T follicular helper cell (primary cell): Measurements from ENCODE around the gene ZGPAT.

Source experiments
- DNase-seq: peaks from one replicate; pipeline ENCODE4 v3.0.0-alpha.2; 2020; ENCODE audit warnings: low read depth

ZGPAT gene

DNA sequence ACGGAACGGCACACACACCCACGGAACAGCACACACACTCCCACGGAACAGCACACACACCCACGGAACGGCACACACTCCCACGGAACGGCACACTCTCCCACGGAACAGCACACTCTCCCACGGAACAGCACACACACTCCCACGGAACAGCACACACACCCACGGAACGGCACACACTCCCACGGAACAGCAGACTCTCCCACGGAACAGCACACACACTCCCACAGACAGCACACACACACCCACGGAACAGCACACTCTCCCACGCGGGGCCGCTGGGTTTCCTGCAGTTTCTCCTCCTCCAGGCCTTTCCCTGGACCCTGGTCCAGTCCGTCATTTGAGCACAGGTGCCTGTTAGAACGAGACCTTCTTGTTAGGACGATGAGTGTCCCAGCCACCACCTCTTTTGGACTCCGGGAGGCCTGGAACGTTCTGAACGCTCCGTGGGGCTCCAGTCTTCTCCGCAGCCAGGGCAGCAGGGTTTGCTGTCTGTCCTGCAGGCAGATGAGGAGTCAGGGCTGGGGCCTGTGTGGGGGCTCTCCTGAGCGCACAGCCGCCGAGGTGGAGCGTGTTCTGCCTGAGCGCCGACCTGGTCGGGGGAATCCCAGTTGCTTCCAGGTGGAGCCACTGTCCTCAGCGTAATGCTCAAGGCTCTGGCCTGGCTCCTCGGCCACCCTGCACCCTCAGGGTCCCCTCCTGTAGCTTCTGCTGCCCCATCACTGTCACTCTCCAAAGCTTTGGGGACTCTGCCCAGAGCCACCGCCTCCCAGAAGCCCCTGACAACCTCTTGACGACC, 29.0 kb upstream of the ZGPAT start:
- DNase-seq, result no peak

DNA sequence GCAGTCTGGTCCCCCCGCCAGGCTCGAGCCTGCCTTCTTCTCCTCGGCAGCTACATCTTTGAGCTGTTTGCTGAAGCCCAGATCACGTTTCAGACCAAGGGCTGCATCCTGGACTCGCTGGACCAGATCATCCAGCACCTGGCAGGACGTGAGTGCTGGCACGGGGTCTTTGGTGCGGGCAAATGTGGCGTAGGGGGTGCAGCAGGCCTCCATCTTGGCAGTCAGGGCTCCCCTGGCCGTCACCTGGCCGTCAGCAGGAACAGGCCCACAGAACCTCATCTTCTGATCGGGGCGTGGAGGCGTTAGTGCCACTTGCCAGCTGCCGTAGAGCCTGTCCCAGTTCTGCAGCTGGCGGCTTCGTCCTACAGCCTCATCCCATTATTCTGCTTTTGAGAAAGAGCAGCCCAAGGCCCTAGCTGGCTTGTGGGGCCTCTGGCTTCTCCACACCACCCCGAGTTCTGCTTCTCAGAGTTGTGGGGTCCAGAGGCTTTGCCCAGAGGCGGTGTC, 28.0 kb upstream of the ZGPAT start:
- DNase-seq, result no peak

DNA sequence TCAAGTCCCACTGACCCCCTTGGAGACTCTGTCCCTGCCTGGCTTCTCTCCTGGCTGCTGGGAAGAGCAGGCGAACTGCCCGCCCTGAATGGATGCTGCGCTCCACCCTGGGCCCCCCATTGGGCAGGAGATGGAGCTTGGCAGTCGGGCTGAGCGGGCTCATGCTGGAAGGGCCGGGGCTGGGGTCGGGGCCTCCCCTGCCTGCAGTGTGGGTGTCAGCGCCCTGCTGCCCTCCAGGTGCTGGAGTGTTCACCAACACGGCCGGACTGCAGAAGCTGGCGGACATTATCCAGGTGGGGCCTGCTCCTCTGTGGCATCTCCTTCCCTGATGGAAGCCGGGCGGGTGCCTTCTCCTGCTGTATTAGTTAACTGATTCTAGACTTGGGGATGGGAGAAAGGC, 27.4 kb upstream of the ZGPAT start:
- DNase-seq, result no peak

DNA sequence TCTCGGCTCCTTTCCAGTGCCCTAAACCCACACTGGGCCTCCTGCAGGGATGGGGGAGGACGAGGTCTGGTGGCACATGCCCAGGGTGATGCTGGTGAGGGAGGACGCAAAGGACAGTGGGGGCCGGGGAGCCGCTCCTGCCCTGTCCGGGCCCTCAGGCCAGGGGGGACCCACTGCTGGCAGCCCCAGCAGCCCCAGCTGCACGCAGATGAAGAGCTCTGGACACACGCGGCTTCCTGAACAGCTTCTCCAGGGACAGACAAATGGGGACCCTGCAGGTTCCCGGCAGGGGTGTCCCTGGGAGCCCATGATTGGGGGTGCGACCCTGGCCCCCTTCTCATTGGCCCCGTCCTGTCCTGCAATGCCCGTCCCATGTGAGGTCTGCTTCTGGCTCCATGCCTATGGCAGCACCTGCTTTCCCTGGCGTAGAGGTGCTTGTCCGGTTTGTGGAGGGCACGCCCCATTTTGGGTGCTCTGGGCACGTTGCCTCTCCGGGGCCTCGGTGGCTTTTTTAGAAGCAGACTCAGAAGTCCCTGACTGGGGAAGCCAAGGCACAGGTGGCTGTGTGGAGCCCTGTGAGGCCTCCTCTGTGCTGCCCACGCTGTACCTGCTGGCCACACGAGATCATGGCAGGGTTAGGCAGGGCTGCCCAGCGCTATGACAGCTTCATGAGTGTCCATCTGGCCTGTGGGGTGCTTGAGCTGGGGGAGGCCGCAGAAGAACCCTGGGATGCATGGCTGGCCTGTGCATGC, 26.8 kb upstream of the ZGPAT start:
- DNase-seq, result no peak

DNA sequence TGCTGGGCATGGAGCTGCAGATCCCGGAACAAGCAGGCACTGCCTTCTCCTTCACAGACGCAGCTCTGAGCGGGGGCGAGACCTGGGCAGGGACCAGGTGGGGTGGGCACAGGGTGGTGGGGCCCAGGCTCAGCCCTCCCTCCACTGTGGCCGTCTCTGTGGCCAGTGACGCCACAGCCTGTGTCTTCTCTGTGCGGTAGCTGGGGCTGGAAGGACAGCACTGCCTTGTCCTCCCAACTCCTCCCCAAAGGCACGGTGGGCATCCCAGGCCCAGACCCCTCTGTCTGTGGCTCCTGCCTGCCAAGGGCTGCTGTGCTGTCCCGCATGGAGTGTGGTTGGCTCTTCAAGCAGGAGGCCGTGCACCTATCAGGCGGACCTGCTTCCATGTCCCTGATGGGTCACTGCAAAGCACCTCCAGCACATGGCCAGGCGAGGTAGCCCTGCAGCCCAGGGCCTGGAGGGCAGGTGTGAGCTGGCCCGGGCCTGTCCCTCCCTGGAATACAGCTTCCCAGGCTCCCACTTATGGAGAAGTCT, 26.2 kb upstream of the ZGPAT start:
- no peak for DNase-seq

DNA sequence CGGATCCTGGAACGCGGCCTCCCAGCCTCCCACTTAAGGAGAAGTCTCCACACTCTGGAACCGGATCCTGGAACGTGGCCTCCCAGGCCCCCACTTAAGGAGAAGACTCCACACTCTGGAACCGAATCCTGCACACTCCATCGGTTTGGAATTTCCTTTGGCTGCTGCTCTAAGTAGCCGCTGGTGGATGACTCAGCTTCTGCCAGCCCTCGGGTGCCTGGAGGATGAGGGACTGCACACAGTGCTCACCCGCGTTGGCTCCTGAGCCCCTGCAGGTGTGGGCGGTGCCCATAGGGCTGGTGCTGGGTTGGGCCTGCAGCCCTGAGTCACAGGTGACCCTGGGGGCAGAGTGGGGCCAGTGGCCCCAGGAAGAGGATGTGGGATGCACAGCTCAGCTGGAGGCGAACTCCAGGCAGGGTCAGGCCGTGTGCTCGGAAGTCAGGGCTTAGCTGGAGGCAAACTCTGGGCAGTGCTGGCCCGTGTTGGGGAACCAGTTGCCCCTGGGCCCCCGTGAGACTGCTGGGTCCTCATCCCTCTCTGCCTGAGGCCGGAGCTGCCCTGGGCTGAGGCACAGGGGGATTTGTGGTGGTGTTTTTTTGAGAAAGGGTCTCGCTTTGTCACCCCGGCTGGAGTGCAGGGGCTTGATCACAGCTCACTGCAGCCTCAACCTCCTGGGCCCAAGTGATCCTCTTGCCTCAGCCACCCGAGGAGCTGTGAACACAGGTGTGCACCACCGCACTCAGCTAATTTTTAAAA, 25.3 kb upstream of the ZGPAT start:
- DNase-seq, result no peak

DNA sequence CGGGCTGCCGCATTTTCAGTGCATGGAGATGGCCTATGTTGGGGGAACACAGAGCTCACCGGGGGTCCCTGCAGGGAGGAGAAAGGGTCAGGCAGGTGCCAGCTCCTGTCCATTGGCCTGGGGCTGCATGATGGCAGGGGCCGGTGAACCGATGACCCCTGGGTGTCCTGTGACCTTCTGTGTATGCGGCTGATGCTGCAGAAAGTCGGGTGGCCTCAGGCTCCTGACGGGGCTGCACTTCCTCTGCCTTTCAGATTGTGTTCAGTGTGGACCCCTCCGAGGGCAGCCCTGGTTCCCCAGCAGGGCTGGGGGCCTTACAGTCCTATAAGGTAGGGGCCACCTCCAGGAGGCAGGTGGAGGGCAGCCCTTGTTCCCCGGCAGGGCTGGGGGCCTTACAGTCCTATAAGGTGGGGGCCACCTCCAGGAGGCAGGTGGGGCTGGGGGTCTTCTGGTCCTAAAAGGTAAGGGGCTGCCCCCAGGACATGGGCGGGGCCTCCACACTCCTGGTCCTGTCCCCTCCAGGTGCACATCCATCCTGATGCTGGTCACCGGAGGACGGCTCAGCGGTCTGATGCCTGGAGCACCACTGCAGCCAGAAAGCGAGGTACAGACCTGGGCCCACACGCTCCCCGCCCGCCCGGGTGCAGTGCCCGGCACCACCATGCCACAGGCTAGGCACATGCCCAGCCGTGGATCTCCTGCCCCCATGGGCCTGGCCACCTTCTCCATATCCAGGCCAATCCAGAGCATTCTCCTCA, 22.4 kb upstream of the ZGPAT start:
- DNase-seq, result no peak

DNA sequence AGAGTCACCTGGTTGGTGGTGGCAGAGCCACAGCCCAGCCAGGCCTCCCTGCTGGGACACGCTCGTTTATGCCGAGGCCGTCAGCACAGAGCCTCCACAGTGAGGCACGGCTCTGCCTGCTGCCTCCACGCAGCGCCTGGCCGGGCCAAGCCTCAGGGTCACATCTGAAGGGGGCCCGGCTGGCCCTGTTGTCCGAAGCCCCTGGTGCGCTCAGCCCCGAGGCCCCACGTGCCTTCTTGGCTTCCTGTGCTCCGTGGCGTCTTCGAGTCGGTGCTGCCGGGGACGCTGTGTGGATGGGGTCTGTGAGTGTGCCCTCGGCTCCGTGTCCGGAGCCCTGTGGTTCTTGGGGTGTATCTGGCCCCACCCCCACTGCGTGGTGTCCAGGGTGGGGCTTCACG, 21.7 kb upstream of the ZGPAT start:
- DNase-seq, result no peak

DNA sequence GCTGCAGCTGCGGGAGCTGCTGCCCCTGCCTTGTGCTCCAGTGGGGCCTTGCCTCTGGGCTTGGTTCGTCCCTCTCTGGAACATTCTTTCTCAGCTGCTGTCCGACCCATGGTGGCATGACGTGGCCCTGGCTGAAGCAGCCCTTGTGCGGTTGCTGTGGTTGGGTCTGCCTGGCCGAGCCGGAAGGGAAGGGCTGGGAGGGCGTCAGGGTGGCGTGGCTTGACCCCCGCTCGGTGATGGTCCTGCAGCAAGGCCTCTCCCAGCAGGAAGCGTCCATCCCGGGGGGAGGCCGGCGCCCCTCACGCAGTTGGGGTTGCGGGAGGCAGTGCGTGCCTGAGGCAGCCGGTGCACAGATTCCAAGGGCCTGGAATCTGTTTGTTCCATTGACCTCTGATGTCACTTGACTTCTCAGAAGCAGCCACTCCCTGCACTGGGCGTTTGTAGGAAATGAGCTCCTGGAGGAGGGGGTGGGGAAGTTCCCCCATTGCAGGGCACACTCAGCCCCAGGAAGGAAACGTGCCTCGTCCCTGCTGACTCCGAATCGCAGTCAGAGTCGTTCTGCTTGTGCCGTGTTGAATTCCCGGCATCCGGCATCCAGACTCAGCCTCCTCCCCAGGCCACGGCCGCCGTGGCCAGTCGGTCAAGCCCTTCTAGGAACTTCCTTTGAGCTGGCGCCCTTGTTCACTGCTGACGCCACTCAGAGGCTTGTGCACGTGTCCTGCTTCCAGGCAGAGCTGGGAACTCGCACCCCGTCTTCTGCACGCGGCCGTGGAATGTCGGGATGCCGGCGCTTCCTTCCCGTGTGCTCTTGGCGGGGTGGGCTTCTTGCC, 21.1 kb upstream of the ZGPAT start:
- no peak for DNase-seq

DNA sequence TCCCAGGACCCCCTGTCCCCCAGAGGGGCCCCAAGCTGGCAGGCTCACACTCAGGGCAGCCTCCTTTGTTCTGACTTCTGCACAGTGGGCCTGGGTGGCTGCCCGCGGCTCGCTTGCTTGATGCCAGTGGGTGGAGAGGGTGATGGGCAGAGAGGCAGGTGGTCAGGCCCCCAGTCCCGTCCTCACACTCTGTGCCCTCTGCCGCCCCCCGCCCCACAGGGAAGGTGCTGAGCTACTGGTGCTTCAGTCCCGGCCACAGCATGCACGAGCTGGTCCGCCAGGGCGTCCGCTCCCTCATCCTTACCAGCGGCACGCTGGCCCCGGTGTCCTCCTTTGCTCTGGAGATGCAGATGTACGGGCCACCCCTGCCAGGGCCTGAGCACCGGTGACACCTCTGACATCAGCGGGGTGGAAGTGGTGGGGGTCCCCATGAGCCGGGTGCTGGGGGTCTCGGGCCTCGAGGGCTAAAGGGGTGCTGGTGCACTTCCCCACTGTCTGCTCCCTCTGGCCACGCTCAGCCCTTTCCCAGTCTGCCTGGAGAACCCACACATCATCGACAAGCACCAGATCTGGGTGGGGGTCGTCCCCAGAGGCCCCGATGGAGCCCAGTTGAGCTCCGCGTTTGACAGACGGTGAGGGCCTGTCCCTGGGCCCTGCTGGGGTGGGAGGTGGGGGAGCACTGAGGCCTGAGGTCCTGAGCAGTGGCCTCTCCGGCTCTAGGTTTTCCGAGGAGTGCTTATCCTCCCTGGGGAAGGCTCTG, 20.2 kb upstream of the ZGPAT start:
- DNase-seq, result no peak

DNA sequence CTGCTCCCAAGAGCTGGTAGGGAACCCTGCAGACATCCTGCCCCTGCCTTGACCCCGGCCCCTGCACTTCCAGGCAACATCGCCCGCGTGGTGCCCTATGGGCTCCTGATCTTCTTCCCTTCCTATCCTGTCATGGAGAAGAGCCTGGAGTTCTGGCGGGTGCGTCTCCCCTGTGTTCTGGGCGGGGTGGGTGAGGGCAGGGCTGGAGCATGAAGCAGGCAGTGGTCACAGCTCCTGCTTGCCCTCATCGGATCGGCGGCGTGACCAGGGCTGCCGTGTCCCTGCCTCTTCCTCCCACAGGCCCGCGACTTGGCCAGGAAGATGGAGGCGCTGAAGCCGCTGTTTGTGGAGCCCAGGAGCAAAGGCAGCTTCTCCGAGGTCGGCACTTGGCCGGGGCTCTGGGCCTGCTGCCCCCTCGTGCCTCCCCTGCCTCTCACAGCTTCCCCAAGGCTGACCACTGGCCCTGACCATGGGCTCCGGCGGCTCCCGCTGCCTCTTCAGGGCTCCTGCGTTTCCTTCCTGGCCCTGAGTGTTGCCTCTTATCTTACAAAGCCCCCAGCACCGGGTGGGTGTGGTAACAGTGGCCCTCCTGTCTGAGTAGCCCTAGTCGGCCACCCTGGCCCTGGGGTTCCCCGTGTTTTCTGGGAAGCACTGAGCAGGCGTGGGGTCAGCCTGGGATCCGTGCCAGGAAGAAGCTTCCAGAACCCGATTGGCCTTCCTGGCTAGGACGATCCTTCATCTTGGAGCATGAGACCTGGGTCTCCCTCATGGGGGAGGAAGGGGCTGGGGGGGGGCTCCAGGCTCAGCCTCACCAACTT, 19.4 kb upstream of the ZGPAT start:
- DNase-seq, result no peak

DNA sequence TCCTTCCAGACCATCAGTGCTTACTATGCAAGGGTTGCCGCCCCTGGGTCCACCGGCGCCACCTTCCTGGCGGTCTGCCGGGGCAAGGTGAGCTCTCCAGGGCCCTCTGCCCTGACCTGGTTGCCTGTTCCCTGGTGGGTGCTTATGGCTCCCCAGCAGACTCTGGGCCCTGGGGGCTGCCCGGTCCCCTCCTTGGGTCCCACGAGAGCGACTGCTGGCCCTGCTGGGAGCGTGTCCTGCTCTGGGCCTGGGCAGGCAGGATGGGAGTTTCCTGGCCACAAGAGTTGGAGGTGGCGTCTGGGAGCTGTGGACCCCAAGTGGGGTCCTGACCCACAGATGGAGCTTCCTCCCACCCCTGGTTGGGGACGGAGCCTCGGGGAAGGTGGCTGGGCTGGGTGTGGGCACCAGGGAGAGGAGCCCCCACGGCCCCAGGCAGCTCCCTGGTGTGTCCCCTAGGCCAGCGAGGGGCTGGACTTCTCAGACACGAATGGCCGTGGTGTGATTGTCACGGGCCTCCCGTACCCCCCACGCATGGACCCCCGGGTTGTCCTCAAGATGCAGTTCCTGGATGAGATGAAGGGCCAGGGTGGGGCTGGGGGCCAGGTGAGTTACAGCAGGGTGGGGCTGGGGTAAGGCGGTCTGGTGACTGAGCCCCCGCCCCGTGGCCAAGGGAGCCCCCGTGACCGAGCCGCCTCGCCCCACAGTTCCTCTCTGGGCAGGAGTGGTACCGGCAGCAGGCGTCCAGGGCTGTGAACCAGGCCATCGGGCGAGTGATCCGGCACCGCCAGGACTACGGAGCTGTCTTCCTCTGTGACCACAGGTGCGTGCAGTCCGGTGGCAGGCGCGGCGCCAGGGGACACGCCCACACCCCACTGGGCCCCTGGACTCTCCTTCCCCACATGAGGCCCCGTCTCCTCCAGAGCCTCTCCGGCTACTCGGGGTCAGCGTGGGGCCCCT, 18.5 kb upstream of the ZGPAT start:
- no peak for DNase-seq

DNA sequence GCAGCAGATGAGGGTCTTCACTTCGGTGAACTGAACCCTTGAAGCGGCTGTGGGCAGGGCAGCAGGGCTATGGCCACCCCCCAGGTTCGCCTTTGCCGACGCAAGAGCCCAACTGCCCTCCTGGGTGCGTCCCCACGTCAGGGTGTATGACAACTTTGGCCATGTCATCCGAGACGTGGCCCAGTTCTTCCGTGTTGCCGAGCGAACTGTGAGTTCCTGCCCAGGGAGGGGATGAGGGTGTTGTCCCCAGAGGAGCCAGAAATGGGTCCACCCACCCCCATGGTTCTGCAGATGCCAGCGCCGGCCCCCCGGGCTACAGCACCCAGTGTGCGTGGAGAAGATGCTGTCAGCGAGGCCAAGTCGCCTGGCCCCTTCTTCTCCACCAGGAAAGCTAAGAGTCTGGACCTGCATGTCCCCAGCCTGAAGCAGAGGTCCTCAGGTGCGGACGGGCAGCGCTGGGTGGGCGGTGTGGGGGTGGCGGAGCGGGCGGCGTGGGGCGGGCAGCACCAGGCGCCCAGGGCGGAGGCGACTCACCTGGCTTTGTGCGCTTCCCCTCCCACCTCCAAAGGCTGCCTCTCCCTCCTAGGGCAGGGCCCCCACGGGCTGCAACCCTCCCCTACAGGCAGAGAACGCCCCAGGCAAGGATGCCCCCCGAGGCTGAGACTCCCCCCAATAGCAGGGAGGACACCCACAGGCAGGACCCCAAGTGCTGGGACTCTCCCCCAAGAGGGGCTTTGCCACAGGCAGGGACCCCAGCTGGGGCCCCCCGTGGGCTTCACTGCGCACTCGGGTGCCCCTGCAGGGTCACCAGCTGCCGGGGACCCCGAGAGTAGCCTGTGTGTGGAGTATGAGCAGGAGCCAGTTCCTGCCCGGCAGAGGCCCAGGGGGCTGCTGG, 17.6 kb upstream of the ZGPAT start:
- DNase-seq, result no peak

DNA sequence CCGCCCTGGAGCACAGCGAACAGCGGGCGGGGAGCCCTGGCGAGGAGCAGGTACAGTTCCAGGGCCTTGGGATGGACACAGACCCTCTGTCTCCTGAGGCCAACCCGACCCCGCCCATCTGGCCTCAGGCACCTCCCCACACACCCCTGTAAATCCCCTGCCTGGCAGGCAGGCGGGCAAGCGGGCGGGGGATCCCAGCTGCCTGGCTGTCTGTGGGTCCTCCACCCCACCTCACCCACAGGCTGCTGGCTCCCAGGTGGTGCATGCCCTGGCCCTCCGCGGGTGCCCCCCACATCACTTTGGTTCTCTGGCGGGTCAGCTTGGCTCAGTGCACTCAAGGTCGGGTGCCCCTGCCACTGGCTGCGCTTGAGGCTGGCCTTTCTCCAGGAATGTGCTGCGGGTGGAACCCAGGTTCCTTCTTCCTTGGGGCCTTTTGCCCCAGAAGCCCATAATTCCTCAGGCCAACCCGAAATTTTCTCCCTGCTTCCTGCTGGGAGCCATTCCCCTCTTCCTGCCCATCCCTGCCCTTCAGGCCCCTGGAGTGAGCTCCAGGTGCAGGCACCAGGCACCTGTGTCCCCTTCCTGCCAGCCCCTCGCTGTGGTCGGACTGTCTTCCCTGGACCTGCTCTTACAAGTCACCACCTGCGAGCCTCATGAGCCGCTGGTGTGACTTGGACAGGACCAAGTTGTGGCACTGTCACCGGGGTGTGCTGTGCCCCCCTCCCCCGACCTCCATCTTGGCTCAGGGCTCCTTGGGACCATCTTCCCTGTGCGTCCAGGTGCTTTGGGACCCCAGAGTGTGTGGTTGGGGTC, 16.7 kb upstream of the ZGPAT start:
- no peak for DNase-seq

DNA sequence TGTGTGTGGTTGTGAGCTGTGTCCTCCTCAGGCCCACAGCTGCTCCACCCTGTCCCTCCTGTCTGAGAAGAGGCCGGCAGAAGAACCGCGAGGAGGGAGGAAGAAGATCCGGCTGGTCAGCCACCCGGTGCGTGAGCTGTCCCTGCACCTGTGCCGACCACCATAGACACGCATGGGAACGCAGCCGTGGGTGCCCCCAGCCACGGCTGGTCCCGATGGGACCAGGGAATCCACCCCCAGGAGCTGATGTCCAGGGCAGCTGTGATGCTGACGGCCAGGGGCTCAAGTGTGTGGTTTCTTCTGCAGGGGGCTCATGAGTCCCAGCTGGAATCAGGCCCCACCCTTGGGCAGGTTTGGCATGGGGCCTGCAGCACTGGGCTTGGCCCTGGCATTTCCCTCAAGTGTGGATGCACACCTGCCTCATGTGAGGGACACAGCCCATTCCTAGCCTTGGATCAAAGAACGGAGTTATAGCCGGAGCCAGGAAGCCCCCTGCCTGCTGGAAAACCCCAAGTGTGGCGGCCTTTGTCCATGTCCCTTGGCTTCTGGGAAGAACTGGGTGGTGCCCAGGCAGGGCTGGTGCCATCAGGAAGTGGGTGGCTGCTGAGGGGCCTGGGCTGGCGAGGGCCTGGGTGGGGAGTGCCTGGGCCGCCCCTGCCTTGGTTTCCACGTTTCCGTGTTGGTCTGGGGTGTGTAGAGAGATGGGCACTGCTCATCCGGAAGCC, 16.0 kb upstream of the ZGPAT start:
- no peak for DNase-seq
